ENCODE results near the gene GRM4.

The GRM4 gene

GRCh38 chr6:34035704-34036356 is 110.1 kb downstream of the GRM4 start:
- TF ChIP-seq CTCF (IDR thresholded peaks at IDR 0.05; ENCODE audit: low read length, missing control alignments), result no peak
- H3K4me3 ChIP-seq (replicated peaks; ENCODE audit: low read depth, low read length), result no peak overlapping the region
- DNase-seq (ENCODE audit: low read depth), result no peak

- no peak for DNase-seq (ENCODE audit: low read depth)
- H3K4me3 ChIP-seq (replicated peaks; ENCODE audit: low read depth, low read length), result no peak overlapping the region
- TF ChIP-seq CTCF (IDR thresholded peaks at IDR 0.05; ENCODE audit: low read length, missing control alignments), result no peak
Measured at GRCh38 chr6:34035161-34035560, 110.7 kb downstream of the GRM4 start.

GRCh38 chr6:34032856-34033255 is 113.0 kb downstream of the GRM4 start:
- H3K4me3 ChIP-seq (replicated peaks; ENCODE audit: low read depth, low read length), result no peak overlapping the region
- no peak for TF ChIP-seq CTCF (IDR thresholded peaks at IDR 0.05; ENCODE audit: low read length, missing control alignments)

GRCh38 chr6:34031625-34032383 is 114.1 kb downstream of the GRM4 start:
- H3K4me3 ChIP-seq (replicated peaks; ENCODE audit: low read depth, low read length), result no peak overlapping the region
- no peak for TF ChIP-seq CTCF (IDR thresholded peaks at IDR 0.05; ENCODE audit: low read length, missing control alignments)
- DNase-seq (ENCODE audit: low read depth), result no peak

More at GRCh38 chr6:34032856-34033255, 113.0 kb downstream of the GRM4 start:
- DNase-seq (ENCODE audit: low read depth), result no peak

- TF ChIP-seq CTCF (IDR thresholded peaks at IDR 0.05; ENCODE audit: low read length, missing control alignments), result no peak
- H3K4me3 ChIP-seq (replicated peaks; ENCODE audit: low read depth, low read length), result no peak overlapping the region
- no peak for DNase-seq (ENCODE audit: low read depth)
Measured at GRCh38 chr6:34030831-34031624, 114.9 kb downstream of the GRM4 start.

GRCh38 chr6:34029489-34030280 is 116.2 kb downstream of the GRM4 start:
- H3K4me3 ChIP-seq (replicated peaks; ENCODE audit: low read depth, low read length), result no peak overlapping the region
- no peak for TF ChIP-seq CTCF (IDR thresholded peaks at IDR 0.05; ENCODE audit: low read length, missing control alignments)
- no peak for DNase-seq (ENCODE audit: low read depth)
